Kidney (tissue), 14 donors: ENCODE results near the gene MVB12A. TPM values are rescaled to one million over a fixed set of nuclear protein-coding genes. Genes with fewer than 3 reads are reported as not detected.

Experiments
- DNase-seq, 5 donors: peaks; one replicate each; pipeline ENCODE4 v3.0.0-alpha.2; 2013 to 2020
- FAIRE-seq: peaks from 2 replicates; lab custom pipeline; 2012; peaks lifted over from hg19 to GRCh38; lab: Jason Lieb, UNC
- H3K27ac ChIP-seq, 2 donors: one replicate each; pipeline ENCODE4 v1.7.0; 2013; ENCODE audit warnings: low read depth in 2 of 2, low read length in 2 of 2, inconsistent platforms in 1 of 2
- H3K27me3 ChIP-seq: one replicate; pipeline ENCODE4 v1.7.1; 2013; ENCODE audit warnings: low read length, inconsistent platforms; ENCODE audit not compliant: control insufficient read depth, insufficient read depth
- H3K36me3 ChIP-seq, 3 donors: one replicate each; pipeline versions ENCODE4 v1.7.0 to v1.7.1; 2013; ENCODE audit warnings: low read length in 3 of 3, control low read depth in 1 of 3, inconsistent platforms in 1 of 3; ENCODE audit not compliant: insufficient read depth in 3 of 3, control insufficient read depth in 2 of 3
- H3K4me1 ChIP-seq, 3 donors: one replicate each; pipeline versions ENCODE4 v1.7.0 to v1.7.1; 2013; ENCODE audit warnings: low read length in 3 of 3, inconsistent platforms in 1 of 3, low read depth in 1 of 3; ENCODE audit not compliant: control insufficient read depth in 2 of 3, insufficient read depth in 2 of 3
- H3K4me3 ChIP-seq, 3 donors: one replicate each; pipeline versions ENCODE4 v1.7.0 to v1.8.1; 2013; ENCODE audit warnings: low read length in 3 of 3, control low read depth in 1 of 3, inconsistent platforms in 1 of 3
- H3K9ac ChIP-seq, 3 donors: one replicate each; pipeline versions ENCODE4 v1.7.0 to v1.7.1; 2013; ENCODE audit warnings: low read length in 3 of 3, control low read depth in 1 of 3, inconsistent platforms in 1 of 3
- H3K9me3 ChIP-seq, 3 donors: one replicate each; pipeline versions ENCODE4 v1.7.0 to v1.7.1; 2013; ENCODE audit warnings: low read length in 3 of 3, control low read depth in 1 of 3, inconsistent platforms in 1 of 3; ENCODE audit not compliant: control insufficient read depth in 2 of 3, insufficient read depth in 1 of 3
- CTCF ChIP-seq: IDR thresholded peaks from 3 replicates; pipeline ENCODE4 v1.5.1; 2012; ENCODE audit warnings: mild to moderate bottlenecking, moderate library complexity, borderline replicate concordance; ENCODE audit not compliant: insufficient read depth; ENCODE audit errors: extremely low read depth
- intact Hi-C: fragments of 100-400 bp; cut with DNase I; formaldehyde crosslinking; loops from one replicate; pipeline ENCODE4 v1.11.1; 2022
- polyA plus RNA-seq: library from polyadenylated mRNA; stranded (reverse); fragments of 350-450 nt; fragmentation: Illumina TruSeq; extraction: RNeasy Lipid Tissue Mini Kit (QIAGEN cat#74804); gene quantifications from one replicate; pipeline ENCODE4 v1.2.3, GENCODE V29; 2014; ENCODE audit warnings: low read depth, low replicate concordance; ENCODE audit not compliant: insufficient read depth
- total RNA-seq: library from RNA; stranded (reverse); fragmentation: NEBNext Ultra II Directional; extraction: Animal tissue kit (Norgen Biotek cat#: 25700); gene quantifications from one replicate; pipeline ENCODE4 v1.2.1, GENCODE V29; 2021
- donor health status: control.
- donor health status: control.
- donor health status: control.
- donor health status: control.
- donor health status: control.
- donor health status: DM: yes; HTN: yes; CAD: no.
- donor health status: Normal renal cell carcinoma (clear cell type).

MVB12A gene
- total and polyA plus RNA-seq, 2 donors from 2014 or later = 57.6 to 88.3 TPM

DNA sequence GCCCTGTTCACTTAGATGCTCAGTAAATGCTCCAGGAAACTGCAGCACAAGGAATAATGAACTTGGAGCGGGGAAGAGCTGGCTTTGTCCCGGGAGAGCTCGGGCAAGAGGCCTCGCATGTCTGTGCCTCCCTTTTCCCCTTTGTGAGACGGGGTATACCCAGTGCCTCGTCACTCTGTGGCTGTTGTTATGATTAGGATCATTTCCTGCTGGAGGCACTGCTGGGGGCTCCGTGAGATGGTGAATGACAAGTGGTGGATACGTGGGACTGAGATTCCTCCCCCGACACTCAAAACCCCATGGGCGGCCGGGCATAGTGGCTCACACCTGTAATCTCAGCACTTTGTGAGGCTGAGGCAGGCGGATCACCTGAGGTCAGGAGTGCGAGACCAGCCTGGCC is 41.6 kb upstream of the MVB12A start:
- Histone ChIP-seq H3K9me3 (no peaks in the 10 kb centered on the region), H3K36me3 (no peaks in the 10 kb centered on the region), H3K4me1 (no peaks in the 10 kb centered on the region), H3K4me3 (no peak overlapping the region), H3K27me3 (no peaks in the 10 kb centered on the region), H3K9ac (no peak overlapping the region), H3K27ac (no peak overlapping the region)
- intact Hi-C loops = no loop called here
- no peak for TF ChIP-seq CTCF
- no peak for FAIRE-seq
- DNase-seq = no peak

DNA sequence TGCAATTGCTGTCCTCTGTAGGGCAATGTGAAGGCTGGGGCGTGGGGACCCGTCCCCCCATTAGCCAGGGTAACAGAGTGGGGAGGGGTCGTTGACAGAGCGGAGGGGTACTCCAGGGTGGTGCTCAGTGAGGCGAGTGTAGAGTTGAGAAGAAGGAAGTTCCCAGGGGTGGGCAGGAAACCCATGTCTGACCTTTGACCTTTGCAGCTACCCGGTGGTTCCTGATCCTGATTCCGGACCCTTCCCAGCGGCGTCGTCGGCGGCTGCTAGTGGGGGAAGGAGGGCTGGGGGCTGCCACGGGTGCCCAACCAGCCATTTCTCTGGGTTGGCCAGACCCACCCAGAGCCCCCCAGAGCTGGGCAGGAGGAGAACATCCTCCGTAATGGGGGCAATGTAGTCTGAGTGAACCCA is 40.6 kb upstream of the MVB12A start:
- intact Hi-C loops = no loop called here
- FAIRE-seq (no peak), DNase-seq (peak in 4 of 5 donors; percentile 84 to 91 (median 87))
- TF ChIP-seq CTCF = no peak
- no peak overlapping the region for H3K4me3 ChIP-seq
- no peaks in the 10 kb centered on the region for H3K36me3 ChIP-seq
- H3K9me3 ChIP-seq = no peaks in the 10 kb centered on the region
- no peak overlapping the region for H3K9ac ChIP-seq
- H3K4me1 ChIP-seq = no peaks in the 10 kb centered on the region
- no peaks in the 10 kb centered on the region for H3K27me3 ChIP-seq
- H3K27ac ChIP-seq = no peak overlapping the region

GRCh38 chr19:17380426-17381138 is 39.3 kb upstream of the MVB12A start:
- H3K27me3 ChIP-seq = no peaks in the 10 kb centered on the region
- FAIRE-seq = no peak
- peaks cover 0 to under 1% (median 0%) of the 10 kb centered on the region in 3 donors for H3K4me1 ChIP-seq
- H3K27ac ChIP-seq = no peak overlapping the region
- no peak overlapping the region for H3K9ac ChIP-seq
- intact Hi-C loops = no loop called here
- H3K4me3 ChIP-seq = no peak overlapping the region
- no peak for TF ChIP-seq CTCF
- H3K36me3 ChIP-seq = no peaks in the 10 kb centered on the region
- no peaks in the 10 kb centered on the region for H3K9me3 ChIP-seq
- DNase-seq = no peak
